PC-9 (cell line): ENCODE results near the gene ZPBP2. TPM values are rescaled to one million over a fixed set of nuclear protein-coding genes. Genes with fewer than 3 reads are reported as not detected.
"Not testable (repeated sequence)": the region's sequence is repeated elsewhere in the genome, so short reads cannot be mapped to it uniquely, and the experiment has no call there.

Source experiments
- BruUV-seq: library from RNA; stranded (reverse); fragments of 400-500 nt; replicated peaks from 2 replicates; lab custom pipeline; 2021; lab: Mats Ljungman, UMichigan
- CTCF ChIA-PET: fragments of 300-600 bp; sonication (Branson Sonifier 250); formaldehyde crosslinking; loops from one replicate; lab custom pipeline; 2022; ENCODE audit warnings: antibody characterized with exemption; lab: Charles Lee
- POLR2A ChIA-PET: fragments of 300-600 bp; sonication (Branson Sonifier 250); formaldehyde crosslinking; loops from one replicate; lab custom pipeline; 2022; ENCODE audit warnings: antibody characterized with exemption; ENCODE audit not compliant: unreplicated experiment; lab: Charles Lee
- DNase-seq, 2 experiments: peaks; one replicate each; pipeline versions ENCODE4 v3.0.0 to v3.0.0-alpha.2; 2015 to 2022; ENCODE audit warnings: mixed read lengths in 1 of 2
- H2AFZ ChIP-seq: fragments of 200-600 bp; sonication (generic); 2 replicates; pipeline ENCODE4 v1.8.1; 2017; ENCODE audit warnings: antibody characterized with exemption
- H3F3A ChIP-seq: fragments of 200-600 bp; sonication (generic); 2 replicates; pipeline ENCODE4 v1.8.1; 2017; ENCODE audit warnings: antibody characterized with exemption, mild to moderate bottlenecking, low read depth; ENCODE audit not compliant: insufficient read depth
- H3K27ac ChIP-seq: fragments of 200-600 bp; sonication (generic); 2 replicates; pipeline ENCODE4 v1.6.1; 2016; ENCODE audit warnings: mixed run types
- H3K27me3 ChIP-seq: fragments of 200-600 bp; sonication (generic); 2 replicates; pipeline ENCODE4 v1.6.1; 2016; ENCODE audit warnings: low read depth, mixed run types; ENCODE audit not compliant: insufficient read depth
- H3K36me3 ChIP-seq: fragments of 200-600 bp; sonication (generic); 2 replicates; pipeline ENCODE4 v1.6.1; 2016; ENCODE audit warnings: low read depth, mixed run types
- H3K4me1 ChIP-seq: fragments of 200-600 bp; sonication (generic); replicated peaks from 2 replicates; pipeline ENCODE4 v1.6.1; 2016; ENCODE audit warnings: mixed run types; ENCODE audit not compliant: insufficient read depth
- H3K4me2 ChIP-seq: fragments of 200-600 bp; sonication (generic); 2 replicates; pipeline ENCODE4 v1.6.1; 2017; ENCODE audit warnings: mixed run types
- H3K4me3 ChIP-seq: fragments of 200-600 bp; sonication (generic); 2 replicates; pipeline ENCODE4 v1.6.1; 2016; ENCODE audit warnings: mixed run types
- H3K79me2 ChIP-seq: fragments of 200-600 bp; sonication (generic); 2 replicates; pipeline ENCODE4 v1.6.1; 2017; ENCODE audit warnings: low read depth, mixed run types
- H3K9me2 ChIP-seq: fragments of 200-600 bp; sonication (generic); 2 replicates; pipeline ENCODE4 v1.8.1; 2017; ENCODE audit warnings: mild to moderate bottlenecking; ENCODE audit not compliant: insufficient read depth
- H3K9me3 ChIP-seq: fragments of 200-600 bp; sonication (generic); 2 replicates; pipeline ENCODE4 v1.8.1; 2016; ENCODE audit warnings: low read depth; ENCODE audit not compliant: insufficient read depth
- H4K20me1 ChIP-seq: fragments of 200-600 bp; sonication (generic); 2 replicates; pipeline ENCODE4 v1.8.1; 2017; ENCODE audit not compliant: insufficient read depth
- CTCF ChIP-seq: fragments of 200-600 bp; sonication (generic); conservative IDR thresholded peaks from 2 replicates; pipeline ENCODE4 v1.6.1; 2017; ENCODE audit warnings: mixed run types, antibody characterized with exemption, mild to moderate bottlenecking, moderate library complexity
- EZH2 ChIP-seq: fragments of 200-600 bp; sonication (generic); IDR thresholded peaks from 2 replicates; pipeline ENCODE4 v1.8.0; 2017; ENCODE audit warnings: antibody characterized with exemption, low read depth
- intact Hi-C: fragments of 100-400 bp; cut with micrococcal nuclease; formaldehyde crosslinking; loops from one replicate; pipeline ENCODE4 v1.10.0; 2022; ENCODE audit not compliant: unreplicated experiment
- total RNA-seq: library from RNA; stranded (reverse); gene quantifications from 2 replicates; pipeline ENCODE4 v1.2.3, GENCODE V29; 2021

ZPBP2 gene
- total RNA-seq, 1 experiment from 2014 or later: not detected

GRCh38 chr17:39852239-39852638 is 15.8 kb upstream of the ZPBP2 start:
- H3K27ac ChIP-seq: no peak overlapping the region
- TF ChIP-seq CTCF (no peak), EZH2 (no peak)
- no peaks in the 10 kb centered on the region for H3K27me3 ChIP-seq
- ChIA-PET POLR2A (interaction anchor here (0.6 kb wide), 1 partner anchor 50 kb away, joined by 4 read pairs; no protein-coding TSS in a partner anchor), CTCF (interaction anchor here (0.6 kb wide), 1 partner anchor 259 kb away, joined by 3 read pairs; no protein-coding TSS in a partner anchor)
- H3K9me2 ChIP-seq: no peaks in the 10 kb centered on the region
- no peak for DNase-seq
- intact Hi-C loops: no loop called here
- H3K4me2 ChIP-seq: no peak overlapping the region
- 0 out of 2 replicates have a peak, but pooled peaks cover 4% of the 10 kb centered on the region for H3K9me3 ChIP-seq
- no peaks in the 10 kb centered on the region for H3F3A ChIP-seq
- H3K36me3 ChIP-seq: no peaks in the 10 kb centered on the region
- H3K4me3 ChIP-seq: no peak overlapping the region
- H2AFZ ChIP-seq: no peak overlapping the region
- H3K79me2 ChIP-seq: no peaks in the 10 kb centered on the region
- BruUV-seq: no TSS peak
- no peaks in the 10 kb centered on the region for H4K20me1 ChIP-seq
- no peaks in the 10 kb centered on the region for H3K4me1 ChIP-seq

GRCh38 chr17:39854909-39855308 is 13.1 kb upstream of the ZPBP2 start:
- H3K79me2 ChIP-seq: no peaks in the 10 kb centered on the region
- H3F3A ChIP-seq: no peaks in the 10 kb centered on the region
- no TSS peak for BruUV-seq
- no peak overlapping the region for H3K27ac ChIP-seq
- H3K4me2 ChIP-seq: no peak overlapping the region
- H3K27me3 ChIP-seq: no peaks in the 10 kb centered on the region
- no peak overlapping the region for H3K4me3 ChIP-seq
- no peaks in the 10 kb centered on the region for H3K9me2 ChIP-seq
- ChIA-PET CTCF (interaction anchor here (0.6 kb wide), 1 partner anchor 11 kb away, joined by 3 read pairs; no protein-coding TSS in a partner anchor), POLR2A (no interaction called here)
- H3K4me1 ChIP-seq: no peaks in the 10 kb centered on the region
- H3K9me3 ChIP-seq: 0 out of 2 replicates have a peak, but pooled peaks cover 4% of the 10 kb centered on the region
- no peaks in the 10 kb centered on the region for H3K36me3 ChIP-seq
- DNase-seq: no peak
- H4K20me1 ChIP-seq: no peaks in the 10 kb centered on the region
- no peak overlapping the region for H2AFZ ChIP-seq
- TF ChIP-seq CTCF (no peak), EZH2 (no peak)
- intact Hi-C loops: no loop called here

GRCh38 chr17:39855911-39856649 is 11.9 kb upstream of the ZPBP2 start:
- H3F3A ChIP-seq, CTCF ChIA-PET, H3K79me2 ChIP-seq, BruUV-seq, H2AFZ ChIP-seq, H3K9me2 ChIP-seq, DNase-seq, H4K20me1 ChIP-seq, intact Hi-C loops, H3K4me2 ChIP-seq, H3K4me3 ChIP-seq, POLR2A ChIA-PET, H3K27ac ChIP-seq, H3K9me3 ChIP-seq, H3K27me3 ChIP-seq, H3K4me1 ChIP-seq, H3K36me3 ChIP-seq: not testable (repeated sequence)
